Measurements from ENCODE around the gene PRADC1. TPM values are rescaled to one million over a fixed set of nuclear protein-coding genes. Genes with fewer than 3 reads are reported as not detected.
A peak's percentile ranks its signal among the peaks of the same experiment; 100 is the strongest.

PRADC1 gene
- total RNA-seq, 4 donors from 2014 or later, result 9.7 to 30.2 (median 23.3) TPM

DNA sequence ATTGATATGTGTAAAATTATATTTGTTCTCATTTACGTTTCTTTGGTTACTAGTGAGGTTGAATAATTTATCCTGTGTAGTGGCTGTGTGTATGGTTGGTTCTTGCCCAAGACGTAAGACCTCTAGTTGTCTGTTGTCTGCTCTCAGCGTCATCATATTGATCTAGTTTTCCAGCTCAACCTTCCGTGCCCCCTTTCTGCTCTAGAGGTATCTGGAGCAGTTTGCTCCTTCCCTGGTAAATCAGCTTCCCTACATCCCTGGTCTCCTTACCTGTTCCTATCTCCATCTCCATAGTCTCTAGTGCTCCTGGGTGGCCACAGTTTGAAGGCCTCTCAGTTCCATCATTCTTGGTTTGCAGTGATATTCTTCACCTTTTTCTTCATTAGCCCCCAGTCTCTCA is 17.8 kb downstream of the PRADC1 start:
- no peak overlapping the region for H3K4me3 ChIP-seq (ENCODE audit: low read depth, poor library complexity, severe bottlenecking)
- 67 to 71% methylated on average over 4 of the region's 4 CpGs for WGBS, 2 donors
- DNase-seq (ENCODE audit: low spot score in 2 of 2), result no peak
- intact Hi-C loops (cut with DNase I; ENCODE audit: low total_unique reads), result no loop called here
- TF ChIP-seq, protein P1, sequence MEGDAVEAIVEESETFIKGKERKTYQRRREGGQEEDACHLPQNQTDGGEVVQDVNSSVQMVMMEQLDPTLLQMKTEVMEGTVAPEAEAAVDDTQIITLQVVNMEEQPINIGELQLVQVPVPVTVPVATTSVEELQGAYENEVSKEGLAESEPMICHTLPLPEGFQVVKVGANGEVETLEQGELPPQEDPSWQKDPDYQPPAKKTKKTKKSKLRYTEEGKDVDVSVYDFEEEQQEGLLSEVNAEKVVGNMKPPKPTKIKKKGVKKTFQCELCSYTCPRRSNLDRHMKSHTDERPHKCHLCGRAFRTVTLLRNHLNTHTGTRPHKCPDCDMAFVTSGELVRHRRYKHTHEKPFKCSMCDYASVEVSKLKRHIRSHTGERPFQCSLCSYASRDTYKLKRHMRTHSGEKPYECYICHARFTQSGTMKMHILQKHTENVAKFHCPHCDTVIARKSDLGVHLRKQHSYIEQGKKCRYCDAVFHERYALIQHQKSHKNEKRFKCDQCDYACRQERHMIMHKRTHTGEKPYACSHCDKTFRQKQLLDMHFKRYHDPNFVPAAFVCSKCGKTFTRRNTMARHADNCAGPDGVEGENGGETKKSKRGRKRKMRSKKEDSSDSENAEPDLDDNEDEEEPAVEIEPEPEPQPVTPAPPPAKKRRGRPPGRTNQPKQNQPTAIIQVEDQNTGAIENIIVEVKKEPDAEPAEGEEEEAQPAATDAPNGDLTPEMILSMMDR (IDR thresholded peaks at IDR 0.05), result no peak
- TF ChIP-seq POLR2A (IDR thresholded peaks at IDR 0.05), result no peak

- peak; percentile 85 to 97 for DNase-seq (ENCODE audit: low spot score in 2 of 2)
- TF ChIP-seq, protein P1 (IDR thresholded peaks at IDR 0.05), result no peak
- TF ChIP-seq POLR2A (IDR thresholded peaks at IDR 0.05), result no peak
- intact Hi-C loops (cut with DNase I; ENCODE audit: low total_unique reads), result no loop called here
- 0 to 1% methylated on average over 22 to 23 of the region's 64 CpGs for WGBS, 2 donors
- H3K4me3 ChIP-seq (ENCODE audit: low read depth, poor library complexity, severe bottlenecking), result peak within 1 kb of the TSS; percentile 83
Measured at GRCh38 chr2:73214120-73215035, 18.7 kb downstream of the PRADC1 start, which contains the start of gene SMYD5. Gene SMYD5 (plus strand): TSS chr2:73214245. CDS start chr2:73214267, 22 bp downstream.

DNA sequence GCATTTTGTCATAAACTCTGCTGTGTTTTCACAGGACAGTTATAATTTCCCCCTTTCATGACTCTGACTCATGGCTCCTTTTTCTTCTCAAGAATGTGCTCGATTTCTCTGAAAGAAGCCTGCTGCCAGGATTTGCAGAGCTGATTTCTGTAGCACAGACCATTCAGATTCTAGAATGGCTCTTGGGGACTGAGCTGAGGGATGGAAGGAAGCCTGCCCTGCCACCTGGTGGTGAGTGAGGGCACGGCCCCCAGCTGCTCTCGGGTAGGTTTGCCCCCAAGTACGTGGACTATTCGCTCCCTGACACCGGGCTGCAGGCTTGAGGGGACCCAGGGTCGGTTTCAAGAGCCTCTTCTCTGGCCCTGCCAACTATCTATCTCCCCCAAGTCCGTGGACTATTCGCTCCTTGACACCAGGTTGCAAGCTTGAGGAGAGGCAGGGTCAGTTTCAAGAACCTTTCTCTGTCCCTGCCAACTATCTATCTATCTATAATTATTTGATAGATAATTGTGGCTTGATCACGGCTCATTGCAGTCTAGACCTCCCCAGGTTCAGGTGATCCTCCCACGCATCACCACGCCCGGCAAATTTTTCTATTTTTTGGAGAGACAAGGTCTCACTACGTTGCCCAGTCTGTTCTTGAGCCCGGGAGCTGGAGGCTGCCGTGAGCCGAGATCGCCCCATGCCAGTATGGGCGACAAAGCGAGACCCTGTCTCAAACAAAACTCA is 20.4 kb downstream of the PRADC1 start:
- peak; percentile 34 to 94 for DNase-seq (ENCODE audit: low spot score in 2 of 2)
- intact Hi-C loops (cut with DNase I; ENCODE audit: low total_unique reads), result no loop called here
- WGBS, 2 donors, result 53 to 57% methylated on average over 20 of the region's 20 CpGs
- H3K4me3 ChIP-seq (ENCODE audit: low read depth, poor library complexity, severe bottlenecking), result no peak overlapping the region
- TF ChIP-seq, protein P1 (IDR thresholded peaks at IDR 0.05), result peak in 1 of 3 donors; percentile 45
- TF ChIP-seq POLR2A (IDR thresholded peaks at IDR 0.05), result no peak

DNA sequence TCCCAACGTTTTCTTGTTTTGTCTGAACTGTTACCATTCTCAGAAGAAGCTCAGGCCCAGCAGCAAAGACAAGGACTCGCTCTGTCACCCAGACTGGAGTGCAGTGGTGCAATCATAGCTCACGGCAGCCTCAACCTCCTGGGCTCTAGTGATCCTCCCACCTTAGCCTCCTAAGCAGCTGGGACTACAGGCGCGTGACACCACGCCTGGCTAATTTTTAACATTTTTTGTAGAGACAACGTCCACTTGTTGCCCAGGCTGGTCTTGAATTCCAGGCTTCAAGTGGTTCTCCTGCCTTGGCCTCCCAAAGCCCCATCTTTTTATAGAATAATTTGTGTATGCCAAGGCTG is 21.0 kb downstream of the PRADC1 start:
- intact Hi-C loops (cut with DNase I; ENCODE audit: low total_unique reads), result no loop called here
- WGBS, 2 donors, result 77 to 83% methylated on average over 7 of the region's 7 CpGs
- no peak for DNase-seq (ENCODE audit: low spot score in 2 of 2)
- TF ChIP-seq, protein P1 (IDR thresholded peaks at IDR 0.05), result no peak
- TF ChIP-seq POLR2A (IDR thresholded peaks at IDR 0.05), result no peak
- H3K4me3 ChIP-seq (ENCODE audit: low read depth, poor library complexity, severe bottlenecking), result no peak overlapping the region

- DNase-seq (ENCODE audit: low spot score in 2 of 2), result no peak
- 89 to 90% methylated on average over 6 of the region's 6 CpGs for WGBS, 2 donors
- intact Hi-C loops (cut with DNase I; ENCODE audit: low total_unique reads), result no loop called here
- TF ChIP-seq, protein P1 (IDR thresholded peaks at IDR 0.05), result no peak
- TF ChIP-seq POLR2A (IDR thresholded peaks at IDR 0.05), result no peak
- H3K4me3 ChIP-seq (ENCODE audit: low read depth, poor library complexity, severe bottlenecking), result no peak overlapping the region
Measured at GRCh38 chr2:73210696-73211095, 22.3 kb downstream of the PRADC1 start.
